GM19324 (cell line): Measurements from ENCODE around the gene TMEM242.

Experiments
- ATAC-seq: cut with Tn5 transposase; IDR thresholded peaks from one replicate; pipeline ENCODE4 v1.9.1; 2021; ENCODE audit warnings: mild to moderate bottlenecking, moderate library complexity; ENCODE audit not compliant: unreplicated experiment, low FRiP score

The TMEM242 gene

DNA sequence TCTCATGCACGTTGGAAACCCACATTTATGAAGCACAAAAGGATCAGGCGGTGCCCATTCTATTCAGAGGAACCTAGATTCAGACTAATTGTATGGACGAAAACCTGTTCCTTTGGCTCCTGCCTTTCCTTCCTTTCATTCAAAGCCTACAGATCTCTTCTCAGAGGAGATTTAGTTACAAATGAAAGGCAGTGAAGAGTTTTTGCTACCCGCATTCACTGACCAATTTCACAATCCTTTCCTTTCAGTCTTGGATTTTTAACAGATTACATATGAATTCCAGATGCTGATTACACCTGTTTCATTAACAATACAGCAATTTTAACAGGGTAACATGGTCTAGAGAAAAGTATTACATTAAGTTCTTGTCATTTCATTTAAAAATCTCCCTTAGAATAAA, 32.0 kb downstream of the TMEM242 start:
- no peak for ATAC-seq

GRCh38 chr6:157290797-157291196, 32.5 kb downstream of the TMEM242 start:
- no peak for ATAC-seq

DNA sequence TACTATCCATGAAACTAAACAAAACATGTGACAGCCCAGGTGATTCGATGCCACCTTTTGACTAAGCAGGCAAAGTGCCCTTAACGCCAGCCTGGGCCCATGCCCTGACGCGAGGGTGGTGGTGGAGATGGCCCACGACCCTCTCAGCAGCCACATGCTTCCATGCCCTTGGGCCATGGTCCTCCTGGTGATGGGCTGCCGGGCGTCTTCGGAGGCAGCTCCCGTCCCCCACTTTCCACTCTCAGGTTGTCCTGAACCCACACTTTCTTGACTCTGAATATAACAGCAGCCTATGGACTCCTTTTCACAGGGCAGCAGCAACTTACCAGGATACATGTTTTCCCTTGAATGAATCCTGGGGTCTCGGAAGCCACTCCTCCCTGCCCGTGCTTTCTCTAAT, 33.6 kb downstream of the TMEM242 start:
- no peak for ATAC-seq

DNA sequence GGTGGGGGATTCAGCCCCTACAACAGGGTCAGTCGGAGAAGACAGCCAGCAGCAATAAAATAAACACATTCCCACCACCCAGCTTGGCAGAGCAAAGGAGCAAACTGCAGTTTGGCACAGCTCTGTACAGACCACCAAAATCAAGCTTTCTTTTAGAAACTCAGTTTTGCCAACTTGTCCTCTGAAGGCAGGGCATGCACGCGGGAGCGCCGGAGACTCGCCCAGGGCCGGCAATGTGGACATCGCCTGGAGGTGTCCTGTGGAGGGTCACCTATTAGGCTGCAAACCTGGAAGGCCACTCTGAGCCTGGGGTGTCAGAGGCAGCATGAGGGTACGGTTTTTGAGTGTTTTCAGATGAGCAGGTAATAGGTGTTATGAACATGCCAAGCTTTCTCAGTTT, 34.7 kb downstream of the TMEM242 start:
- no peak for ATAC-seq

- no peak for ATAC-seq
These were observed 35.4 kb downstream of the TMEM242 start for GRCh38 chr6:157287923-157288322.

DNA sequence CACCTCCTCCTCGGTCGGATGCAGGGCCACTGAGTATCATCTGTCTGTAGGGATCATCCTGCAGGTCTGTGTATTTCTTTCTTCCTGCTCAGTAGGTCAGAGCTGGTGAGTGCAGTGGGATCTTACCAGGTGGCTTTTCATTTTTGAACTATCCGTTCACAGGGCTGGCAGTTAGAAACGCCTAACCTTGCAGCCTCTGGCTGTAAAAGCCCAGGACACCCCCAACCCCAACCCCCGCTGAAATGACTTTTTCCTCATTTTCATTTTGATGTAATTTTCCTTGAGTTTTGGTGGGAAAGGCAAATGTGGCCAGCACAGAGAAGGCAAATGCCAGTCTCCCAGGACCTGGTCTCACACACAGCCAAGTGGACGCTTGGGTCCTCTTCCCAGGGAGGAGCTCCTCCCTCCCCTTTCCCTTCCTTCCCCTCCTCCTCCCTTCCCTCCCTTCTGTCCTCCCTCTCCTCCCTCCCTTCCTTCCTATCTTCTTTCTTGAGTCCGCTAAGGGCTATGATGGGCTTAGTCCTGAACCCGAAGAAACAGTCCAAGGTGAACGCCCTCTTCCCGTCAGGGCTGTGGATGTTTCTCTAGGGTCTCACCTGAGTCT, 36.0 kb downstream of the TMEM242 start:
- ATAC-seq: no peak

- no peak for ATAC-seq
These were observed 37.9 kb downstream of the TMEM242 start for GRCh38 chr6:157285422-157285779.

- ATAC-seq: no peak
These were observed 38.4 kb downstream of the TMEM242 start for GRCh38 chr6:157284738-157285421.

DNA sequence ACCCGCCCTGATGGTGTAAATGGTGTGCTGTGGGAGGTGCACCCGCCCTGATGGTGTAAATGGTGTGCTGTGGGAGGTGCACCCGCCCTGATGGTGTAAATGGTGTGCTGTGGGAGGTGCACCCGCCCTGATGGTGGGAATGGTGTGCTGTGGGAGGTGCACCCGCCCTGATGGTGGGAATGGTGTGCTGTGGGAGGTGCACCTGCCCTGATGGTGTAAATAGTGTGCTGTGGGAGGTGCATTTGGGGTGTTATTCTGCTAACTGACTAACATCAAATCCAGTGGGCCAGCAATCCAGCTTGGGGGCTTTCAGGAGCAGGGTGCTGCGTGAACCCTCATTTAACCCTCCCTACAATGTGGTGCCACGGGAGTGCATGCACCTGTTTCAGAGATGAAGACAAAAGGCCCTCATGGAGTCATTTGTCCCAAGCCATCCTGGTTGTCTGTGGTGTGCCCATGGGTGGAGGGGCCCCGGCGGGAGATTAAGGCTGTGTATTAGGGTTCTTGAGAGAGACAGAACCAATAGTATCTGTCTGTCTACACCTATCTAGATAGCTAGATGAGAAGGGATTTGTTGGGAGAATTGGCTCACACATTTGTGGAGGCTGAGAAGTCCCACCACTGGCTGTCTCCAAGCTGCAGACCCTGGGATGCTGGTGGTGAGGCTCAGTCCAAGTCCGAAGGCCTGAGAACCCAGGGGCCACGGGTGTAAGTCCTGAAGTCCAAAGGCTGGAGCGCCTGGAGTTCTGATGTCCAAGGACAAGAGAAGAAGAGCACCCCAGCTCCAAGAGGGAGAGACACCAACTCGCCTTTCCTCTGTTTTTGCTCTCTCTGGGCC, 39.2 kb downstream of the TMEM242 start:
- no peak for ATAC-seq

DNA sequence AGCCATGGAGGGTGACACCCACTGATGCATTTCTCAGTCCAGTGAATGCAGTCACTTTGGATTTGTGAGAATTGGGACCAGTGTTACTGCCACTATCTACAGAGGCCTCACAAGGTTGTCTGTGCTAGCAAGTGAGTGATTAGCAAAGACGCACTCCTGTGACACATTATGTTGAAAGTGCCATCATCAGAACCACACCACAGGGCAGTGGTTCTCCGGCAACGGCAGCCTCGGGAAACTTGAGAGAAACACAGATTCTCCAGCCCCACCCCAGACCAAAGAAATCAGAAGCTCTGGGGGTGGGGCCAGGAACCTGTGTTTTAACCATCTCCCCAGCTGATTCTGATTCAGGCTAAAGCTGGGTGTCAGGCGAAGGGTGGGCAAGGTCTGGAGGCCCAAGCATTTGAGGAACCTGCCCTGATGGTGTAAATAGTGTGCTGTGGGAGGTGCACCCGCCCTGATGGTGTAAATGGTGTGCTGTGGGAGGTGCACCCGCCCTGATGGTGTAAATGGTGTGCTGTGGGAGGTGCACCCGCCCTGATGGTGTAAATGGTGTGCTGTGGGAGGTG, 39.9 kb downstream of the TMEM242 start:
- ATAC-seq: no peak

DNA sequence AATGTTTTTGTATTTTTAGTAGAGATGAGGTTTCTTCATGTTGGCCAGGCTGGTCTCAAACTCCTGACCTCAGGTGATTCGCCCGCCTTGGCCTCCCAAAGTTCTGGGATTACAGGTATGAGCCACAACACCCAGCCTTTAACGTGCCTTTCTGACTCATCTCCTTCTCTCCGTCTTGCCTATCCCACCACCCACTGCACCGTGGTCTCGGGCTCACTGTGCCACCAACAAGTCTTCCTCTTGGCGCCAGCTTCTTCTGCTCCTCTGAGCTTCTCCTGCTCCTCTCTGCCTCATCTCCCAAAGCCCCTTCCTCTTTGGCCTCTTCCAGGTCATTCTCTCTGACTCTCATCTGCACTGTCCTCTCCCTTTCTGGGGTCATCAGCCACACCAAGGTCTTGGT, 41.0 kb downstream of the TMEM242 start:
- no peak for ATAC-seq

DNA sequence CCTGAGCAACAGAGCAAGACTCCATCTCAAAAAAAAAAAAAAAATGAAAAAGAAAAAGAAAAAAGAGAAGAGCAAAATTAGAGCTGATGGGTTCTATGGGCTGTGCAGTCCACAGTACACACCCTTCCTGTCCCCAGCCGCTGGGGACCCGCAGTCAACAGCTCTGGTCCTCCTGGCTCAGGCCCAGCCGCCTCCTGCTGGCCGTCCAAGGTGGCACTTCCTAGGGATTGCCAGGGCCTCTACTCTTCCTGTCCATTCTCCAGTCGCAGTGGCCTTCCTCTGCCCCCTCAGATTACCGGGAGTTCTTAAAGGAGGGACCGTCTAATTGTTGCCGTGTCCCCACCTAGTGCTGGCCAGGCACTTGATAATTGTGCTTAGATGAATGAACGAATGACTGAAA, 41.7 kb downstream of the TMEM242 start:
- ATAC-seq: no peak

- ATAC-seq: no peak
These were observed 42.4 kb downstream of the TMEM242 start for GRCh38 chr6:157280947-157281346.

DNA sequence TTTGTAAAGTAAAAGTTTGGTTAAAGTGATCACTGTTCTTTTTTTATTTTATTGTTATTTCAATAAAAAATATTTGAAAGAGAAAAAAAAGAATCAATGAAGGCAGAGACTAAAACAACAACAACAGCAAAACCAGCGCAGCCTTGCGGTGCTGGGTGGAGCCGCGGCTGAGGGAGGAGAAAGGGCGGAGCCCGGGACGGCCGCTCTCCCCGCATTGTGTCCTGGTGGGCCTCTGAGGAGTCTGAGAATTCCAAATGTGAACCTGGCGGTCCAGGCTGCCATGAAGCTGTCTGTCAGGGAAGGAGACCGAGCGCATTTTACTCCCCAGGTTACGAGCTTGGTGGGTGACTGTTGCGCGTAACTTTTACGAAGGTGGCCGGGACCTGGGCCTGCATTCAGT, 43.2 kb downstream of the TMEM242 start:
- no peak for ATAC-seq

- ATAC-seq: no peak
These were observed 45.1 kb downstream of the TMEM242 start for GRCh38 chr6:157278171-157278570.

DNA sequence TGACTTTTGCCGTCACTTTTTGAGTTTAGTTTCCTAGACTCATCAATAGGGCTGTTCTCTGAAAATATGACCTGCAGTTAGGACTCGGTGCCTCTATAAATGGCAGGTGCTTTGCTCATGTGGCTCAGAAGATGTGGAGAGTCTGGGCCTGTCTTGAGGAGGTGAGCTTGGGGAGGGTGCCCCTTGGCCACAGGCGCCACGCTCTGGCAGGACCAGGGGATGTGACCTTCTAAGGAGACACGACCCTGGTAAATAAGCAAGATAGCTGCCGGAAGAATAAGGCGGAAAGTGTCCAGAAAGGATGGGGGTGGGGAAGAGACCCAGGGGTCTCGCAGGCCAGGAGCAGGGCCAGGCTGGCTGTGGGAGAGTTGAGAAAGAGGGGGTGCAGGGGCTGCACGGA, 46.6 kb downstream of the TMEM242 start:
- ATAC-seq: no peak

DNA sequence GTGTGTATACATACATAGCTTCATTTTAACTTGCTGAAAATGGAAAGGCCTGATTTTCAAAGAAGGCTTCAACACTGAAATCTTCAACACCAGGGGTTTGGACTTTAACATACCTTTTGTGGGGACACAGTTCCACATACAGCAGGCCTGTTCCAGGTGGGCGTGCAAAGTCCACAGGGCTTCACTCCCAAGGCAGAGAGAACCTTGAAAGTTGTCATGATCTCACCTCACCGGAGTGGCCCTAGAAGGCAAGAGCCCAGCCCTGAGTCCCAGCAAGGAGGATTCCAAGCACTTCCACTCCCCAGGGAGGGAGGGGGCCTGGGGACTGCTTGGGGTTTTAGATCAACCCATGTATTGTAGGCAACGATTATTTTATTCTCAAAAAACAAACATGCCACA, 47.2 kb downstream of the TMEM242 start:
- ATAC-seq: no peak

DNA sequence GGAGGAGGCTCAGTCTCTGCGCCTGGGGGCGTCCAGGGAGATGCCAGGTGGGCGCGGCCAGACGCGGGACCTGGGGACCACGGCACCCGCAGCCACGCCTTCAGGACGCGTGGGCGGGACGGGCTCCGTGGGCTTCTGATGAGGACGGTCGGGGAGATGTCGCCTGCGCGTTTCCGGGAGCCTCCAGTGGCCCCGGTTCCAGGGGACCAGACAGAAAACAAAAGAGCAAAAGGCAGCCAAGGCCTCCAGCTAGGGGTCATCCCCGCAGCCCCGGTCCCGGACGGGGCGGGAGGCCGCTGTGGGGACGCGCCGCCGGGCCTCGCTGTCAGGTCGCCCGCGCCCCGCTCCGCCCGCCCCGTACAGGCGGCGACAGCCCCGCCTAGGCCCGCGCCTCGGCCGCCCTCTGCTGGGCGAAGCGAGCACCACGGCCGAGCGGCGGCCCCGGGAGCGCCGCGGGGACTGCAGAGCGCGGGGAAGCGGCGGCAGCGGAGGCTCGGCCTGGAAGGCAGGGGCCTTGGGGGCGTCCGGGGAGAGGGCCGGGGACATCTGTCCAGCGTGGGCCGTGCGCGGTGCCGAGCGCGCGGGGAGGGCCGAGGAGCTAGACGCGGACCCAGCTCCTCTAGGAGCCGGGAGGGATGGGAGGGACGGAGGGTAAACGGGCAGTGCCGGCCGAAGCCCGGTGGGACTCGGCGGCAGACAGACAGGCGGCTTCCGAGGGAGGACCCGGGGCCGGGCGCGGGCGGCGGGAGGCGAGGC, 48.7 kb downstream of the TMEM242 start:
- peak; percentile 92 for ATAC-seq

GRCh38 chr6:157273756-157274470, 49.4 kb downstream of the TMEM242 start:
- ATAC-seq: peak; percentile 32
